Midbrain (tissue), 1 donor: ENCODE data around the gene CCL4.
"Not testable (repeated sequence)": the region's sequence is repeated elsewhere in the genome, so short reads cannot be mapped to it uniquely, and the experiment has no call there.

ENCODE experiments used
- DNase-seq: peaks from one replicate; lab custom pipeline; 2025; lab: John Stamatoyannopoulos, UW

CCL4 gene

GRCh38 chr17:36087897-36088572, 15.6 kb upstream of the CCL4 start:
- not testable (repeated sequence) for DNase-seq

GRCh38 chr17:36088670-36089338, 14.8 kb upstream of the CCL4 start:
- no peak for DNase-seq

- DNase-seq: no peak
Observed at GRCh38 chr17:36089339-36089865, 14.2 kb upstream of the CCL4 start.

GRCh38 chr17:36089888-36090836, 13.5 kb upstream of the CCL4 start, which contains the start of gene CCL3:
Gene CCL3, minus strand, starts transcription at chr17:36090143. Its CDS starts 85 bp downstream, at chr17:36090058.
- DNase-seq: peak; percentile 10

GRCh38 chr17:36092230-36092629, 11.4 kb upstream of the CCL4 start:
- DNase-seq: no peak

GRCh38 chr17:36092715-36093114, 10.9 kb upstream of the CCL4 start:
- DNase-seq: not testable (repeated sequence)

- DNase-seq: no peak
Observed at GRCh38 chr17:36094232-36094631, 9.4 kb upstream of the CCL4 start.

GRCh38 chr17:36094746-36095145, 8.9 kb upstream of the CCL4 start:
- DNase-seq: no peak

- no peak for DNase-seq
Observed at GRCh38 chr17:36095992-36096391, 7.6 kb upstream of the CCL4 start.

GRCh38 chr17:36099004-36099403, 4.6 kb upstream of the CCL4 start:
- not testable (repeated sequence) for DNase-seq

- not testable (repeated sequence) for DNase-seq
Observed at GRCh38 chr17:36104246-36104645, 619 bp downstream of the CCL4 start.

GRCh38 chr17:36104701-36105181, 1.1 kb downstream of the CCL4 start:
- DNase-seq: no peak

GRCh38 chr17:36105781-36106492, 2.3 kb downstream of the CCL4 start:
- DNase-seq: no peak

GRCh38 chr17:36106493-36106835, 2.8 kb downstream of the CCL4 start:
- no peak for DNase-seq

- no peak for DNase-seq
Observed at GRCh38 chr17:36107660-36108059, 4.0 kb downstream of the CCL4 start.

- DNase-seq: not testable (repeated sequence)
Observed at GRCh38 chr17:36108265-36108664, 4.6 kb downstream of the CCL4 start.

- no peak for DNase-seq
Observed at GRCh38 chr17:36111068-36111490, 7.5 kb downstream of the CCL4 start.

GRCh38 chr17:36112572-36112971, 8.9 kb downstream of the CCL4 start:
- no peak for DNase-seq

GRCh38 chr17:36113131-36113530, 9.5 kb downstream of the CCL4 start:
- not testable (repeated sequence) for DNase-seq

GRCh38 chr17:36114971-36115648, 11.5 kb downstream of the CCL4 start:
- not testable (repeated sequence) for DNase-seq

- DNase-seq: not testable (repeated sequence)
Observed at GRCh38 chr17:36115649-36115977, 12.0 kb downstream of the CCL4 start.
